Measurements from ENCODE around the gene PPP1R1B.
A peak's percentile ranks its signal among the peaks of the same experiment; 100 is the strongest.

Gene PPP1R1B

DNA sequence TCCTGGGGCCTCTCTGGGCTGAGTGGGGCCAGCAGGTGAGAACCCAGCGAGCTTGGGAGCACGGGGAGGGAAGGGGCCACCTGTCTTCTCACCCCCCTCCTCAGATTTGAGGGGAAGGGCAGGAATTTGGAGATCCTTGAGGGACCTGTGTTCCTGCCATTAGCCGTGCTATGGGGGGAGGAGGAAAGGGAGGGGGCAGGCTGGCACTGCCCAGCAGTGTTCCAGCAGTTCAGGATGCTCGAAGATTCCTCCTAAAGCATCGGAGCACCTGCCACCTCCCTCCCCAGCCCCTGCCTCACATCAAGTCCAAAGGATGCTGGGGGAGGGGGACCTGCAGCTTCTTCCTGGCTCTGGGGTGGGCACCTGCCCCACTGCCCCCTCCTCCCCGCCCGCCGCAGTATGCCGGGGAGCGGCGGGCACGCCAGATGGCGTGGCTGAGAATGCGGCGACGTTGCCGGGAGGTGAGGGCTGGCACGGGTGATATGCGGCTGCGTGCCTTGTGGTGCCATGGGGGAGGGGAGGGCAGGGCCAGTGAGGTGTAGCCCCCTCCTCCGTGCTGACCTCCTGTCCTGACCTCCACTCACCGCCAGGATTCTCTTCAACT is 14.4 kb upstream of the PPP1R1B start:
- in situ Hi-C loops (cut with MboI; ENCODE audit: low pct_unique_long_range_greater_than_20kb, low sequenced_read_pairs), result no loop called here
- no peak for DNase-seq

DNA sequence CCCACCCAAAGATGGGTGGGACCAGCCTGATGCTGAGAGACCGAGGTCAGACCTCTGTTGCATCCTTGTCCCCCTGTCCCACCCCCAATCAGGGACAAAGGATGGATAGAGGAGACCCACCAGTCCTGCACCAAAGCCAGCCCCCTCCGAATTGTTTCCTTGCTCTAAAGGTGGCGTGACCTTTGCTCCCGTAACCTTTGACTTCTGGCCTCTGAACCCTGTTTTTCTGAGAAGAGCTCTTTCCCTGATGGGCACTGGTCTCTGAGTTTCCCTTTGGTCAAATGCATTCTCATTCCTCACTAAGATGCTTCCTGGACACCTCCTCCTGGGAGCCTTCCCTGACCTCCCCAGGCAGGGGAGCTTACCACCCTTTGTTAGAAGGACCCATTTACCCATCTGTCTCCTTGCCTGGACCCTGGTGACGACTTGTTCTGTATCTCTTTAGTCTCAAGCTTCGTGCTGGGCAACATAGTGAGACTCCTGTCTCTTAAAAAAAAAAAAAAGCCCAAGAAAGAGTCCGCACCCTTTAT is 13.8 kb upstream of the PPP1R1B start:
- in situ Hi-C loops (cut with MboI; ENCODE audit: low pct_unique_long_range_greater_than_20kb, low sequenced_read_pairs), result no loop called here
- DNase-seq, result no peak

DNA sequence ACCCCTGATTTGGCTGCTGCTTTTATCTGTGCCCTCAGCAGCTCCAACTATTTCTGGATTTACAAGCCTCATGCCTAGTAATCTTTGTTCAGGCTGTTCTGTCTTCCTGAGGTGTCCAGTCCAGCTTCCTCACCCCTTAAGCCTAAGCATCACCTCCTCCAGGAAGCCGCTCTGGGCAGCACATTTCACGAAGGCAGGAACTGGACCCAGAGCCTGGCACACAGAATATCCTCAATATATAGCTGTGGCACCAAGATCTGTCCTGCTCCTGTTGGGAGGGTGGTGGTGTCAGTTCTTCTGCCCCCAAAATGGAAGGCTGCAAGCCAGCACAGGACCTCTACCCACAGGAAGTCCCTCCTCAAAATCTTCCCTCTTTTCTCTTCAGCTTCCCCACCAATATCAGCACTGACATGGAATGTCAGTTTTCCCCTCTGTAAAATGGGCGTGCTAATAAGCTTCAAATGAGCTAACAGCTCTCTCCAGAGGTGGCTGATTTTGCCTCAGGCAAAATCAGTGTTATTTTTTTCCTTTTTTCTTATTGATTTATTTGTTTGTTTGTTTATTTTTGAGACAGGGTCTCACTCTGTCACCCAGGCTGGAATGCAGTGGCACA is 12.1 kb upstream of the PPP1R1B start:
- DNase-seq, result no peak
- in situ Hi-C loops (cut with MboI; ENCODE audit: low pct_unique_long_range_greater_than_20kb, low sequenced_read_pairs), result no loop called here

DNA sequence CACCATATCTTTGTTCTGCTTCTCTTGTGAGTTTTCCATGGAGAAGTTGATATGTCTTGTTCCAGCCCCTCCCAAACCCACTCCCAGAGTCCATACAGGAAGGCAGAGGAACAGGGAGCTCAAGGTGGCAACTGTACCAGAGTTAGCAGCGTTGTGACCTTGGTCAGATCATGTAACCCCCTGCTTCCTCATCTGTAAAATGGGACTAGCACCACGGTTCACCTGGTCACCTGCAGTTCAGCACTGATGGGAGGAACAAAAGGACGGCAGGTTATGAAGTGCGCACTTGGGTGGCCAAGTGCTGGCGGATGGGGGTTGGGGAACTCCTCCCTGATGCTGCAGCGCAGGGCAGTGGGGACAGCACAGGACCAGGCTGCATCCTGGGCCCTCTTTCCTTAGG is 11.3 kb upstream of the PPP1R1B start:
- no peak for DNase-seq
- in situ Hi-C loops (cut with MboI; ENCODE audit: low pct_unique_long_range_greater_than_20kb, low sequenced_read_pairs), result no loop called here

DNA sequence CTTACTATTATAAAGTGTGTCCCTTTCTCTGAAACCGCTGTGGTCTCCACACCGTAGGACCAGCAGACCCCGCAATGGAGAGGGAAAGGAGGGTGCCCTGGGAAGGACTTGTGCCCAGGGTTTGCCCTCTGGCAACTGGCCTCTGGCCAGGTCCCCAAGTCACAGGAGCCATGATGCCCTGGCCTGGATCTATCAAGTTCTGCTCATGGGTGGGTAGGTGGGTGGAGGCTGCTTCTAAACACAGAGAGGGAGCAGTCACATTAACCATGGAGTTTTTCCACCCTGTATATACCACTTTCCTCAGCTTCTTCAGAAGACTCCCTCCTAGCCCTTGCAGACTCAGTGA is 9.7 kb upstream of the PPP1R1B start:
- in situ Hi-C loops (cut with MboI; ENCODE audit: low pct_unique_long_range_greater_than_20kb, low sequenced_read_pairs), result no loop called here

DNA sequence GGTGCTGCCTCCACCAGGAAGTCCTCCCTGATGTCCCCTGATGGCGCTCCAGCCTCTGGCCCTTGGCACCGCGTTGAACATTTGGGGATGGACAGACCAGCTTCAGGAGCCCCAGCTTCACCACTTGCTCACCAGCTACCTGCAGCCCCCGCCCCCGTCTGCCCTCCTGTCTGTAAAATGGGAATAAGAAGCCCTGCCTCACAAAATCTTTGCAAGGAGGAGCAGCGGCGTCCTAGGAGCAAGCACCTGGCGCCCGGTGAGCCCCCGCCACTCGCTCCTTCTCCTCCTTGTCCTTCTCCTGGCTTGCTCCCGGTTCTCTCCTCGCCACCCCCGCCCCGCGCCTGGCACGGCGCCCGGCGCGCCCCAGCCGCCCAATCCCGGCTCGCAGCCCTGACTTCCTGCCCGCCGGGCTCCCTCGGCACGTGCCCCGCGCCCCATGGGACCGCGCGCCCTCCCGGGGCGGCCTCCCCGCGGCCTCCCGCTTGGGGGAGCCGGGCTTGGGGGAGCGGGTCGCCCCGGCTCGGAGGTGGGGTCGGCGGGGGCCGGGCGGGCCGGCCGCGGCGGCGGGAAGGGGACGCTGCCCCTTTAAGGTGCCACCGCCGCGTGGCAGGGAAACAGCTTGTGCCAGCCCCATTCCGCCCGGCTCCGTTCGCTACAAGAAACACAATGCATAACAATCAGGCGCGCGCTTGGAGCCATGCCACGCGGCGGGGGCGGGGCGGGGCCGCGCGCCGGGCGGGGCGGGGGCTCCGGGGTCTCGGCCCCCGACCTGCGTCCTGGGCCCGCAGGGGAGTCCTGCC is 9.1 kb upstream of the PPP1R1B start:
- in situ Hi-C loops (cut with MboI; ENCODE audit: low pct_unique_long_range_greater_than_20kb, low sequenced_read_pairs), result no loop called here
- DNase-seq, result peak; percentile 43

More for the DNA sequence above, 9.7 kb upstream of the PPP1R1B start:
- no peak for DNase-seq

DNA sequence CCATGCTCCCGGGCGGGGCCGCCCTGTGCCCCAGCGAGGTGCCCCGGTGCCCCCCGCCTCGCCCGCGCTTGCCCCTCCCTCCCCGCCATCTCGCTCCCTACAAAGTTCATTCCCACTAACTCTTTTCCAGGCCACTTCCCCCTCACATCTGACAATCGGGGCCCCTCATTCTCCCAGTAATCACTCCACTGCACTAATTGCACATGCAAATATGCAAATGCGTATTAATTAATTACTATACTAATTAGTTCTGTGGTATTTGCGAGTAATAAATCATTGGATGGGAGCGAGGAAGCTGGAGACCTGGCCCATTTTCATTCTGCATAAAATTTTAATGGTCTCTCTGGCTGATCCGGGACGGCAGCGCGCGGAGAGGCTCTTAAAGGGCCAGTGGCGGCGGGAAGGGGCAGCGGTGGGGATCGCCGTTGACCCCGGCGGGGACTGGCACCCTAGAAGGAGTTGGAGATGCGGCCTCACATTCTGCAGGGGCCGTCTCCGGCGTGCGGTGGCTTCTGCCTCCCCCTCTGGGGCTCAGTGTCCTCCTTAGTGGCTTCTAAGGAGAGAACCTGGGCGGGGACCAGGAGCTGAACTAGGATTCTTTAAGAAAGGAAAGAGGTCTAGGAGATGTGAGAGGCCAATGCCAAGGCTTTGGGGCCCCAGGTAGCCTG is 8.4 kb upstream of the PPP1R1B start:
- peak; percentile 36 for DNase-seq
- in situ Hi-C loops (cut with MboI; ENCODE audit: low pct_unique_long_range_greater_than_20kb, low sequenced_read_pairs), result no loop called here

DNA sequence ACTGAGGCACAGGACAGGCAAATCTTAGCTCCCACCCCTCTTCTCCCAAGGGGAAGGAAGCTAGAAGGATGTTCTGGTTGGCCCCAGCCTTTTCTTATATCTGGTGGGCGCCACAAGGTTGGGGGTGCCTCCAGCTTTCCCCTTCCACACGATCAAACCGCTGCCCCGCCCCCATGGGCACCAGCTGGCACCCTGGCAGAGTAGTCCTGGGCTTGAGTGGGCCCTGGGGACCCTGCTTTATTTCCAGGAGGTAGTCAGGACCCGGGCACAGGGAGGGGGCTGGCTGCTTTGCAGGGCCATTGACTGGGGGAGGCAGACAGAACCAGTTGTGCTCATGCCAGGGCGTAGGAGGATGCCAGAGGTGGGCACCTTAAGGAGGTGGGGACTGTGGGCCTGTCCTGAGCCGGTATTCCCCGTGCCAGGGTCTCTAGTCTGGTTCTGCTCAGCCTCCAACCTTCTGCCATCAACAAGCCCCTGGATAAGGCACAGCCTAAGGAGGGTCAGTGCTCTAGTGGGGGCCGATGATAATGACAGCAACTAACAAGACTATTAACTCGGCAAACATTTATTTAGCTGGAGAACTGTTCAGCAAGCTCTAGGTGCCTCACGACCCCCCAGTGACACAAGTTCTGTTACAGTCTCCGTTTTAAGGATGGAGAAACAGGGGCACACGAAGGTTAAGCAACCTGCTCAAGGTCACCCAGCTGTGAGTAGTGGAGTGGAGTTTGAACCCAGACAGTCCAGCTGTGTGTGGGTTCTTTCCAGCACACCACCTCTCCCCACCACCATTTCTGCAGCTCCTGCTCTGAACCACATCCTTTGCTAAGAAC is 7.6 kb upstream of the PPP1R1B start:
- in situ Hi-C loops (cut with MboI; ENCODE audit: low pct_unique_long_range_greater_than_20kb, low sequenced_read_pairs), result no loop called here
- DNase-seq, result no peak

DNA sequence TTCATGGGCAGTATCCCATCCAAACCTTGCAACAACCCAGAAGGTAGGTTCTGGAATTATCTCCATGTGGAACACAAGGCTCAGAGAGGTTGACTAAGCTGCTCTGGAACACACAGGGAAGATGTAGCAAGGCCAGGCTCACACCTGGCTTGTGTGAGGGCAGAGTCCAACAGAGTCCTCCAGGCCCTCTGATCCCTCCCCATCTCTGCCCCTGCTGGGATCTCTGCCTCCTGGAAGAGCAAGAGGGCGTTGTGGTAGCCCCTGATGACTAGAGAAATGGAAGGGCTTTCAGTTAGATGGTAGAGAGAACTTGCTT is 7.0 kb upstream of the PPP1R1B start:
- no peak for DNase-seq
- in situ Hi-C loops (cut with MboI; ENCODE audit: low pct_unique_long_range_greater_than_20kb, low sequenced_read_pairs), result no loop called here

DNA sequence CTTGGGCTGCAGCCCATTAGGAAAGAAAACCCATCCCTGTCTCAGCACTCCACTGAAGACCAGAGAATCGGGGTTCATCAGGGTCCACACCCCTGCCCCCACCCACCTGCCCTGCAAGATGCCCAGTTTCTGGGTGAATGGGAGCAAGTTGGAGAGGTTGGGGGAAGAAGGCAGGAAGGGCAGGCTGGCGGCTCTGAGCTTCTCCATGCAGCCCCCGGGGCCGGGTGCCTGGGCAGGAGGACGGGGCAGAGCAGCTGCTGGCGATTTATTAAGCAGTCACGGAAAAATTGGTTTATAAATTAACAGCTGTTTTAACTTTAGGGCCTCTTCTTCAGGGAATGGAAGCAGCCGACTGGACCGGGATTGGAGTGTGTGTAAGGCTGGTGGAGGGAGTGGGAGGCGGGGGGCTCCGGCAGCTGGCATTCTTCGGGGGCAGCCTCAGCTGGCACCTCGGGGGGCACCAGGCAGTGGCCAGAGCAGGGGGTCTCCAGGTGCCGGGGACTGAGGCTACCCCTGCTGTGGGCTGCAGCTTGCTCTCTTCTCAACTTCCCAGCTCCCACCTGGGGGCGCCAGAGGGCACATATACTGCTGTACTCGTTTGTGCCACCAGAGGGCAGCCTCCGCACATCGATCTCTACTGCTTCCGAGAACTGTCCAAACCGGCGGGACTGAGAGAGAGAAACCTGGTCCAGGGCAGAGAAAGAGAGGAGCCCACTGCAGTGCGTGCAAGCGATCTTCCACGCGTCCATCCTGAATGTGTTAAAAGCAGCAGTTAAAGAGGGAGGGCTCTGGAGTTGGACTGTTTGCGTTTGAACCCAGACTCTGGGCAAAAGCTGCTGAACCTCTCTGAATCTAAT is 5.0 kb upstream of the PPP1R1B start:
- peak; percentile 94 for DNase-seq
- in situ Hi-C loops (cut with MboI; ENCODE audit: low pct_unique_long_range_greater_than_20kb, low sequenced_read_pairs), result no loop called here

DNA sequence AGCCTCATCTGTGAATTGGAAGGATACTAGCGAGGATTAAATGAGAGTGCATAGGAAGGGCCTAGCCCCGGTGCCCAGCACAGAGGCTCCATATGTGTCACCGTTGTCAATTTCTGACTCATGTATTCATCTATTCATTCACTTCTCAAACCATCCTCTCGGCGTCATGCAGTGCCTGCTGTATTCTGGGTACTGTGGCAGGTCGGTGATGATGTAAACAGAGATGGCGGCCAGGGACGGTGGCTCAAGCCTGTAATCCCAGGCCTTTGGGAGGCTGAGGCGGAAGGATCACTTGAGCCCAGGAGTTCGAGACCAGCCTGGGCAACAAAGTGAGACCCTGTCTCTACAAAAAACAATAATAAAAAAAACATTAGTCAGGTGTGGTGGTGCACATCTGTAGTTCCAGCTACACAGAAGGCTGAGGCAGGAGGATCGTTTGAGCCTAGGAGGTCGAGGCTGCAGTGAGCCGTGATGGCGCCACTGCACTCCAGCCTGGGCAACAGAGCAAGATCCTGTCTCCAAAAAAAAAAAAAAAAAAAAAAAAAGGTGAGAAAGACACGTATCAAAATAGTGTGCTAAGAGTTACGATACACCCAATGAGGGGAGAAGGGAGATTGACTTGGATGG is 4.3 kb upstream of the PPP1R1B start:
- no peak for DNase-seq
- in situ Hi-C loops (cut with MboI; ENCODE audit: low pct_unique_long_range_greater_than_20kb, low sequenced_read_pairs), result no loop called here

DNA sequence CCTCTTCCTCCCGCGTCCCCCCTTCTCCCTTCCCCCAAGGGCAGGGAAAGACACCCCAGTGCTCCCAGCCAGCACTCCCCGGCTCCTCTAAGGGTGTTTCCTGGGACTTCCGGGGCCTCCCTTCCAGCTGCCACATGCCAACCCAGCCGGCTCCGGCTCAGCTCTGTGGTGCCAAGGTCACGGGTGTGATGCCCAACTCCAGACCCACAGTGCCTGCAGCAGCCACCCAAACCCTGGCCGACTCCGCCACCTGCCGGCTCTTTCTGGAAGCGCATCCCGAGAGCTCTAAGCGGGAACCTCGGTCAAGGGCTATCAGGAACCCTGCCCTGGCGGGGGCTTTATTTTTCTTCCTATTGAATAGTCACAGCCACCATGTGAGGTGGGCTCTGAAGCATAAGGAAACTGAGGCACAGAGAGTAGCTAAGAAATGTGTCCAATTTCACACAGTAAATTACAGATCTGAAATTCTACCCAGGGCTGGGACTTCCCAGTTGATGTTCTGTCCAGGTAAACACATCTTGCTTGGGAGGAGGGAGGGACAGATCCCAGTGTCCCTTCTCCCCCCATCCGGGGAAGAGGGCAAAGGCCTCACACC is 3.3 kb upstream of the PPP1R1B start:
- in situ Hi-C loops (cut with MboI; ENCODE audit: low pct_unique_long_range_greater_than_20kb, low sequenced_read_pairs), result no loop called here
- DNase-seq, result peak; percentile 82

DNA sequence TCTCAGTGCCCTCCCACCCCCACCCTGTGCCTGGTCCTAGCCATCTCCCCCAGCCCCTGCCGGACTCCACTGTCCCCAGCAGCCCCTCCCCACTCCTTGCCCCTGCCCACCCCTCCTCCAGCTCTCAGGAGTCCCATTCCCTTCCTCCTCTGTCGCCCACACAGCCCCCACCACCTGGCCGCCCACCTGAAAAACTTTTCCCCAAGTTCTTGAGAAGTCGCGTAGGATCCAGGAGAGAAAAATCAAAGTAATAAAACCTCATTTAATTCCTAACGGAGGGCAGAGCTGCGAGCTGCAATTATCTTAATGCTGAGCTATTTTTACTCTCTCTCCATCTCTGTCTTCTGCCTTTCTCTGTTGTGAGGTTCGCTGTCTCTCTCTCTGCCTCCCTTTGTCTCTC is 2.4 kb upstream of the PPP1R1B start:
- in situ Hi-C loops (cut with MboI; ENCODE audit: low pct_unique_long_range_greater_than_20kb, low sequenced_read_pairs), result no loop called here
- DNase-seq, result no peak

DNA sequence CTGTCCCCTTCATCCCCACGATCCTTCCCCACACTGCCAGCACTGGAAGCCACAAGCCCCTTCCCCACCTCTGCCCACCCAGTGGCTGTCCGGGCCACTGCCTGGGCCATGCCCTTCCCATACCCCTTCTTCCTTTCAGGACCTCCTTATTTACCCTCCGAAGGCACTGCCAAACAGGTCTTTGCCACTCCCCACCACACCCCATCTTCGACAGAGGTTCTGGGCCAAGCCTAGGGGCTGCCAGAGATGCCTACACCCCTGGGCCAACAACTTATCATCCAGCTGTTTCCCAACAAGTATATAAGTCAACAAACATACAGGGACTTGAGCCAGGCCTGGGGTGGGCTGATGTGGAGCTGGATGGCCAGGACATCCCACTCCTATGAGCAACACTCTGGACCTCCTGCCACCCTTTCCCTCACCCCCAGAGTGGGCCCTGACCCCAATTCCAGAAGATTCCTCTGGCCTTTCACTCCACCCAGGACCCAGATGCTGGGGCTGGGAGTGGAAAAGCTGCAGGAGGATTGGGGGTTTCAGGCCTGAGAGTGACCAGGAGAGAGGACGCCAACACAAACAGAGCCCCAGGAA is 1.5 kb upstream of the PPP1R1B start:
- DNase-seq, result no peak
- in situ Hi-C loops (cut with MboI; ENCODE audit: low pct_unique_long_range_greater_than_20kb, low sequenced_read_pairs), result no loop called here

DNA sequence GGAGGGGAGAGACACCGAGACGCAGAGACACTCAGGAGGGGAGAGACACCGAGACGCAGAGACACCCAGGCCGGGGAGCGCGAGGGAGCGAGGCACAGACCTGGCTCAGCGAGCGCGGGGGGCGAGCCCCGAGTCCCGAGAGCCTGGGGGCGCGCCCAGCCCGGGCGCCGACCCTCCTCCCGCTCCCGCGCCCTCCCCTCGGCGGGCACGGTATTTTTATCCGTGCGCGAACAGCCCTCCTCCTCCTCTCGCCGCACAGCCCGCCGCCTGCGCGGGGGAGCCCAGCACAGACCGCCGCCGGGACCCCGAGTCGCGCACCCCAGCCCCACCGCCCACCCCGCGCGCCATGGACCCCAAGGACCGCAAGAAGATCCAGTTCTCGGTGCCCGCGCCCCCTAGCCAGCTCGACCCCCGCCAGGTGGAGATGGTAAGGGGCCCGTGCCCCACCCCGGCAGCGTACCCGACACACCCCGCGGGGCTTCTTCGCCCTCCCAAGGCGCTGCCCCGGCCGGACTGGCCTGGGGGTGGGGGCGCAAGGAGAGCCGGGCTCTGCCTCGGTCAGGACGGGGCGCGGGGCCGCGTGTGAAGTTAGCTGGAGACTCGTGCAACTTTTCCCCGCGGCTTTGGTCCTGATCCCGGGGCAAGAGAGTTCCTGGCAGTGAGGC is 427 bp downstream of the PPP1R1B start:
- no peak for DNase-seq
- in situ Hi-C loops (cut with MboI; ENCODE audit: low pct_unique_long_range_greater_than_20kb, low sequenced_read_pairs), result no loop called here

DNA sequence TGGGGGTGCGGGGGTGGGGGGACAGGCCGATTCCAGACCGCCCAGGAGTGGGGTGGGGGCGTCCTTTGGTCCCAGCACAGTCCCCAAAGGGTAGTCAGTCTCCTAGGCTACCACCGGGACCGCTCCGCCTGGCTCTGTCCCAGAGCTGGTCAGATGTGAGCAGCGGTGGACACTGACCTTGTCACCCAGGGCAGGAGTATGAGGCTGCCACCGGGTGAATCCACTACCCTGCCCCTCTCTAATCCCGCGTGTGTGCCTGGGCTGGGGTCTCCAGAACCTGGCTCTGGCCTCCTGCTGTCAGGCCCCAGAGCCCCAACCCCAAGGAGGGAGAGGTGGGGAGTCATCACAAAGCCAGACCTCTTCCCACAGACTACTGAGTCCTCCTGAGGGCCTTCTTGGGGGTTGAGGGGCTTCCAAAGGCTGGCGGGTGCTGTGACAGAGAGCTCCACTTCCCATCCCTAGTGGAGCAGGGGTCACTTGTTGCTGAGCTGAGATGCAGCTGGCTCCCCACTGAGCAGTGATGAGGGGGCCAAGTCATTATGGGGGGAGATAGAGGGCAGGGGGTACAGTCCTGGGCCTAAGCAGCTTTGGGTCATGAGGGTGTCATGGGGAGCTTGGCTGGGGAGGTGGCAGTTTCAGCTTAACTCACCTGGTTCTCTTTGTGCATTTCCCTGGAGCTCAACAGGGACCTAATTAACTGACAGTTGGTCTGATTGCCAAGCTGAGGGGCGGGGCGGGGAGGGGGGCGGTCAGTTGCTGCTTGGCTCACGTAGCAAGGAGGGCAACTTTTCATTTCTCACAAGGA is 1.2 kb downstream of the PPP1R1B start:
- in situ Hi-C loops (cut with MboI; ENCODE audit: low pct_unique_long_range_greater_than_20kb, low sequenced_read_pairs), result no loop called here
- DNase-seq, result no peak

Data from KBM-7 (cell line).